IMR-90 (cell line): ENCODE results near the gene C19orf25. TPM values are rescaled to one million over a fixed set of nuclear protein-coding genes. Genes with fewer than 3 reads are reported as not detected.

Experiments used
- ATAC-seq: fragments of 200-7000 bp; cut with Tn5 transposase; 2 replicates; pipeline ENCODE4 v1.9.1; 2020; ENCODE audit warnings: low read depth, mild to moderate bottlenecking, moderate library complexity
- BruUV-seq: library from RNA; stranded (reverse); fragments of 400-500 nt; replicated peaks from 2 replicates; lab custom pipeline; 2021; lab: Mats Ljungman, UMichigan
- CTCF ChIA-PET: fragments of 300-600 bp; formaldehyde crosslinking; extraction: SDS; loops from one replicate; lab custom pipeline; 2021; ENCODE audit warnings: antibody characterized with exemption; lab: Yijun Ruan, JAX
- POLR2A ChIA-PET: fragments of 300-600 bp; sonication (Branson Sonifier 250); formaldehyde crosslinking; loops from one replicate; lab custom pipeline; 2022; ENCODE audit warnings: antibody characterized with exemption; ENCODE audit not compliant: unreplicated experiment; lab: Charles Lee
- DNase-seq: peaks from one replicate; pipeline ENCODE4 v3.0.0; 2013
- H2AFZ ChIP-seq: replicated peaks from 2 replicates; pipeline ENCODE3; 2013; ENCODE audit warnings: low read length, mild to moderate bottlenecking; ENCODE audit not compliant: poor library complexity
- H2AK5ac ChIP-seq: 2 replicates; pipeline ENCODE4 v1.6.1; 2013; ENCODE audit warnings: low read depth, low read length, inconsistent platforms
- H2AK9ac ChIP-seq: replicated peaks from 2 replicates; pipeline ENCODE3; 2013; ENCODE audit warnings: mild to moderate bottlenecking, low read depth, low read length, moderate library complexity; ENCODE audit not compliant: poor library complexity
- H2BK120ac ChIP-seq: 2 replicates; pipeline ENCODE4 v1.6.1; 2013; ENCODE audit warnings: low read depth, low read length, inconsistent platforms
- H2BK15ac ChIP-seq: 3 replicates; pipeline ENCODE4 v1.6.1; 2013; ENCODE audit warnings: low read depth, low read length, inconsistent platforms
- H2BK20ac ChIP-seq: 2 replicates; pipeline ENCODE4 v1.6.1; 2013; ENCODE audit warnings: low read depth, mild to moderate bottlenecking, inconsistent platforms, low read length, moderate library complexity
- H2BK5ac ChIP-seq: 2 replicates; pipeline ENCODE4 v1.6.1; 2013; ENCODE audit warnings: mild to moderate bottlenecking, low read depth, low read length, inconsistent platforms; ENCODE audit not compliant: poor library complexity, severe bottlenecking
- H3K14ac ChIP-seq: replicated peaks from 2 replicates; pipeline ENCODE4 v1.6.1; 2013; ENCODE audit warnings: low read depth, low read length, inconsistent platforms
- H3K18ac ChIP-seq: 2 replicates; pipeline ENCODE4 v1.6.1; 2013; ENCODE audit warnings: low read depth, low read length, control low read depth
- H3K23ac ChIP-seq: 2 replicates; pipeline ENCODE4 v1.6.1; 2013; ENCODE audit warnings: low read depth, low read length, inconsistent platforms
- H3K27ac ChIP-seq: 2 replicates; pipeline ENCODE4 v1.5.1; 2013; ENCODE audit warnings: mild to moderate bottlenecking, control low read depth, low read length; ENCODE audit not compliant: insufficient read depth
- H3K27me3 ChIP-seq: 2 replicates; pipeline ENCODE4 v1.6.1; 2013; ENCODE audit warnings: low read length; ENCODE audit not compliant: control insufficient read depth, insufficient read depth
- H3K36me3 ChIP-seq: 2 replicates; pipeline ENCODE4 v1.6.1; 2013; ENCODE audit warnings: low read length, mixed read lengths; ENCODE audit not compliant: control insufficient read depth, insufficient read depth
- H3K4ac ChIP-seq: 2 replicates; pipeline ENCODE4 v1.6.1; 2013; ENCODE audit warnings: low read depth, low read length, inconsistent platforms
- H3K4me1 ChIP-seq: 2 replicates; pipeline ENCODE4 v1.6.1; 2013; ENCODE audit warnings: low read length, mixed read lengths; ENCODE audit not compliant: control insufficient read depth, insufficient read depth
- H3K4me2 ChIP-seq: 2 replicates; pipeline ENCODE4 v1.6.1; 2013; ENCODE audit warnings: low read depth, mild to moderate bottlenecking, control low read depth, low read length, moderate library complexity
- H3K4me3 ChIP-seq: 2 replicates; pipeline ENCODE4 v1.5.1; 2013; ENCODE audit warnings: low read depth, mild to moderate bottlenecking, control low read depth, low read length, moderate library complexity; ENCODE audit not compliant: insufficient read depth
- H3K56ac ChIP-seq: 2 replicates; pipeline ENCODE4 v1.6.1; 2013; ENCODE audit warnings: low read length, inconsistent platforms; ENCODE audit not compliant: insufficient read depth; ENCODE audit errors: extremely low read depth
- H3K79me1 ChIP-seq, 2 experiments: 2 replicates each; pipeline ENCODE4 v1.6.1; 2013; ENCODE audit warnings: low read length in 2 of 2, inconsistent platforms in 1 of 2, low read depth in 1 of 2
- H3K9ac ChIP-seq: 2 replicates; pipeline ENCODE4 v1.6.1; 2013; ENCODE audit warnings: low read depth, low read length, control low read depth
- H3K9me1 ChIP-seq: 2 replicates; pipeline ENCODE4 v1.6.1; 2013; ENCODE audit warnings: low read length, inconsistent platforms; ENCODE audit not compliant: insufficient read depth
- H3K9me3 ChIP-seq: 2 replicates; pipeline ENCODE4 v1.6.1; 2013; ENCODE audit warnings: low read length; ENCODE audit not compliant: control insufficient read depth, insufficient read depth
- H4K20me1 ChIP-seq: 2 replicates; pipeline ENCODE4 v1.6.1; 2013; ENCODE audit warnings: low read length, inconsistent platforms; ENCODE audit not compliant: insufficient read depth
- H4K5ac ChIP-seq: 2 replicates; pipeline ENCODE4 v1.6.1; 2013; ENCODE audit warnings: mild to moderate bottlenecking, low read depth, low read length, control low read depth
- H4K8ac ChIP-seq, 2 experiments: 2 replicates each; pipeline ENCODE4 v1.6.1; 2013; ENCODE audit warnings: low read depth in 2 of 2, low read length in 2 of 2, control low read depth in 1 of 2, inconsistent platforms in 1 of 2
- H4K91ac ChIP-seq: 2 replicates; pipeline ENCODE4 v1.6.1; 2013; ENCODE audit warnings: low read depth, low read length, inconsistent platforms; ENCODE audit not compliant: insufficient read depth
- BHLHE40 ChIP-seq: fragments of 150-350 bp; IDR thresholded peaks from 2 replicates; pipeline ENCODE4 v1.6.1; 2016; ENCODE audit warnings: mild to moderate bottlenecking, low read depth, low read length
- CEBPB ChIP-seq: IDR thresholded peaks from 2 replicates; pipeline ENCODE4 v1.6.1; 2012; ENCODE audit warnings: low read depth, low read length, improper control_type of control experiment
- CTCF ChIP-seq: conservative IDR thresholded peaks from 2 replicates; pipeline ENCODE4 v1.5.1; 2012; ENCODE audit warnings: mild to moderate bottlenecking, low read depth, low read length, improper control_type of control experiment
- ELK1 ChIP-seq: fragments of 150-350 bp; IDR thresholded peaks from 2 replicates; pipeline ENCODE4 v1.6.1; 2016; ENCODE audit warnings: low read depth, mild to moderate bottlenecking, low read length, moderate library complexity, borderline replicate concordance
- FOS ChIP-seq: fragments of 150-350 bp; IDR thresholded peaks from 2 replicates; pipeline ENCODE4 v1.6.1; 2016; ENCODE audit warnings: low read depth, low read length
- MAFK ChIP-seq: IDR thresholded peaks from 2 replicates; pipeline ENCODE4 v1.6.1; 2012; ENCODE audit warnings: low read depth, low read length, improper control_type of control experiment
- MXI1 ChIP-seq: IDR thresholded peaks from 2 replicates; pipeline ENCODE4 v1.6.1; 2012; ENCODE audit warnings: low read depth, mild to moderate bottlenecking, low read length, moderate library complexity, borderline replicate concordance
- NFE2L2 ChIP-seq: fragments of 150-350 bp; IDR thresholded peaks from 2 replicates; pipeline ENCODE4 v1.6.1; 2016; ENCODE audit warnings: low read depth, mild to moderate bottlenecking, low read length
- POLR2A ChIP-seq: IDR thresholded peaks from 2 replicates; pipeline ENCODE4 v1.6.1; 2012; ENCODE audit warnings: mild to moderate bottlenecking, low read depth, low read length
- RAD21 ChIP-seq: IDR thresholded peaks from 2 replicates; pipeline ENCODE4 v1.6.1; 2012; ENCODE audit warnings: low read length, improper control_type of control experiment
- RFX5 ChIP-seq: IDR thresholded peaks from 2 replicates; pipeline ENCODE4 v1.8.0; 2012; ENCODE audit warnings: low read depth, mild to moderate bottlenecking, low read length, moderate library complexity
- SMC3 ChIP-seq: fragments of 150-350 bp; IDR thresholded peaks from 2 replicates; pipeline ENCODE4 v1.6.1; 2016; ENCODE audit warnings: low read depth, mild to moderate bottlenecking, antibody characterized with exemption, low read length, moderate library complexity
- WGBS, 2 experiments: methylation state at CpG; one replicate each; pipeline versions ENCODE4 v1.1.5 to v1.1.7; 2013; ENCODE audit warnings: missing lambda C conversion rate in 2 of 2; ENCODE audit not compliant: insufficient read length in 1 of 2; ENCODE audit errors: extremely low coverage in 2 of 2; 5-methylcytosine and 5-hydroxymethylcytosine counted together
- dilution Hi-C: fragments of 300-500 bp; cut with HindIII; formaldehyde crosslinking; loops from one replicate; pipeline ENCODE4 v1.14.3; 2018; ENCODE audit warnings: low sequenced_read_pairs; ENCODE audit not compliant: unreplicated experiment
- in situ Hi-C: fragments of 300-500 bp; cut with MboI; formaldehyde crosslinking; loops from 3 replicates; pipeline ENCODE4 v1.14.3; 2019; ENCODE audit warnings: low sequenced_read_pairs, inconsistent platforms, mixed read lengths
- intact Hi-C: fragments of 100-400 bp; cut with micrococcal nuclease; formaldehyde crosslinking; loops from 2 replicates; pipeline ENCODE4 v1.10.0; 2022
- polyA plus RNA-seq, 3 experiments: library from polyadenylated mRNA; depleted of rRNA; stranded (reverse); fragments of >200 nt; gene quantifications; 2 replicates each; pipeline ENCODE4 v1.2.3, GENCODE V29; 2012; ENCODE audit warnings: low replicate concordance in 1 of 3
- total RNA-seq: library from RNA; depleted of rRNA; stranded (reverse); fragments of >200 nt; gene quantifications from 2 replicates; pipeline ENCODE4 v1.2.3, GENCODE V29; 2012
- TF ChIP-seq, protein P1 (sequence below): fragments of 150-350 bp; IDR thresholded peaks from 2 replicates; pipeline ENCODE4 v1.6.1; 2017; ENCODE audit warnings: mild to moderate bottlenecking, antibody characterized with exemption, low read length, low read depth

The C19orf25 gene
- total and polyA plus RNA-seq, 2 of the 4 experiments (the other 2 are of a cell fraction) = 10.4 to 34.9 TPM

DNA sequence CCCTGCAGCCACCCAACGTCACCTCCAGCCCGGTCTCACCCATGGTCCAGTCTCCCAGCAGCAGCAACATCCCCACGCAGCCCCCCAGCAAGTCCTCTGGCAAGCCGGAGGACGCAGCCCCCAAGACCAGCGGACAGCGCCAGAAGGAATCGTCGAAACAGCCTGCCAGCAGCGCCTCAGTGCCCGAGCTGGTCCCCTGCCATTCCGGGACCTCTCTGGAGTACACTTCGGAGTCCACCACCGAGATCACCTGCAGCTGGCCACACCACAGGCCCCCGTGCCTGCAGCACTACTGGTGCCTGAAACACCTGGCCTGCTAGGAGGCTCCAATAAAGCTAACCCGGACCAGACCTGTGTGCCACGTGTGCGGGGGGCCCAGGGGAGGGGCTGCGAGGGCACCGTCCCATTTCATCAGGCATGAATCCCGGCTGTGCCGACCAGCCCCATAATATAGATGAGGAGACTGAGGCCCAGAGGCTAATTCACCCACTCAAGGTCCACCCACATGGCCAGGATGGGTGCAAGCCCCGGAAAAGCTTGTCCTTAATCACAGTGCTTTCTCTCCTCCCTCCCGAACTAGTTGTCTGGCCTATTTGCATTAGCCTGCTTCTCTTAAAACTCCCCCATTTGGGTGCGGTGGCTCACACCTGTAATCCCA, 18.7 kb upstream of the C19orf25 start:
- Histone ChIP-seq H3K18ac (no peak overlapping the region), H3K36me3 (no peaks in the 10 kb centered on the region), H2BK5ac (no peak overlapping the region), H4K91ac (no peak overlapping the region), H4K8ac (no peak overlapping the region), H3K23ac (no peak overlapping the region), H4K20me1 (no peaks in the 10 kb centered on the region), H2BK20ac (no peak overlapping the region), H3K79me1 (no peaks in the 10 kb centered on the region), H3K9me1 (no peaks in the 10 kb centered on the region), H3K4me1 (no peaks in the 10 kb centered on the region), H3K56ac (no peak overlapping the region), H2AK5ac (no peak overlapping the region), H3K4ac (no peak overlapping the region), H3K27me3 (peaks cover 11% of the 10 kb centered on the region; the same call in 1 of the 2 replicates), H2AFZ (peak overlapping the region; percentile 11), H4K5ac (no peak overlapping the region), H2AK9ac (no peak overlapping the region), H3K27ac (no peak overlapping the region), H3K4me3 (no peak overlapping the region), H3K9ac (no peak overlapping the region), H3K4me2 (no peak overlapping the region), H3K9me3 (no peaks in the 10 kb centered on the region), H3K14ac (no peak overlapping the region), H2BK15ac (no peak overlapping the region), H2BK120ac (no peak overlapping the region)
- CTCF ChIA-PET = no interaction called here
- POLR2A ChIA-PET = no interaction called here
- 76% methylated on average over 18 of the region's 25 CpGs; no CpG with 5 or more reads in 1 of the 2 experiments for WGBS, 2 experiments
- TF ChIP-seq BHLHE40 (no peak), CEBPB (no peak), NFE2L2 (no peak), SMC3 (no peak), RAD21 (no peak), POLR2A (no peak), CTCF (no peak), ELK1 (no peak), MAFK (no peak), RFX5 (no peak), FOS (no peak), MXI1 (no peak)
- TF ChIP-seq, protein P1, sequence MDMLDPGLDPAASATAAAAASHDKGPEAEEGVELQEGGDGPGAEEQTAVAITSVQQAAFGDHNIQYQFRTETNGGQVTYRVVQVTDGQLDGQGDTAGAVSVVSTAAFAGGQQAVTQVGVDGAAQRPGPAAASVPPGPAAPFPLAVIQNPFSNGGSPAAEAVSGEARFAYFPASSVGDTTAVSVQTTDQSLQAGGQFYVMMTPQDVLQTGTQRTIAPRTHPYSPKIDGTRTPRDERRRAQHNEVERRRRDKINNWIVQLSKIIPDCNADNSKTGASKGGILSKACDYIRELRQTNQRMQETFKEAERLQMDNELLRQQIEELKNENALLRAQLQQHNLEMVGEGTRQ = no peak
- intact Hi-C loops = no loop called here
- in situ Hi-C loops = no loop called here
- dilution Hi-C loops = no loop called here
- ATAC-seq (no peak), DNase-seq (no peak)
- no TSS peak for BruUV-seq
